Uterus (tissue), 2 donors: Measurements from ENCODE around the gene WWP2.
"Not testable (repeated sequence)": the region's sequence is repeated elsewhere in the genome, so short reads cannot be mapped to it uniquely, and the experiment has no call there.

Experiments
- POLR2A ChIP-seq, 2 donors: fragments of 450-650 bp; IDR thresholded peaks; one replicate each; pipeline ENCODE4 v1.6.1; 2016; ENCODE audit warnings: antibody characterized with exemption in 2 of 2, mild to moderate bottlenecking in 1 of 2, moderate library complexity in 1 of 2
- TF ChIP-seq, protein P1 (sequence below), 4 experiments: fragments of 200-600 bp in 2 of 4; fragments of 450-650 bp in 2 of 4; sonication (generic) in 2 of 4; IDR thresholded peaks; one replicate each; pipeline ENCODE4 v1.5.1; 2016 to 2019; ENCODE audit warnings: antibody characterized with exemption in 4 of 4, mild to moderate bottlenecking in 2 of 4, moderate library complexity in 1 of 4

DNA sequence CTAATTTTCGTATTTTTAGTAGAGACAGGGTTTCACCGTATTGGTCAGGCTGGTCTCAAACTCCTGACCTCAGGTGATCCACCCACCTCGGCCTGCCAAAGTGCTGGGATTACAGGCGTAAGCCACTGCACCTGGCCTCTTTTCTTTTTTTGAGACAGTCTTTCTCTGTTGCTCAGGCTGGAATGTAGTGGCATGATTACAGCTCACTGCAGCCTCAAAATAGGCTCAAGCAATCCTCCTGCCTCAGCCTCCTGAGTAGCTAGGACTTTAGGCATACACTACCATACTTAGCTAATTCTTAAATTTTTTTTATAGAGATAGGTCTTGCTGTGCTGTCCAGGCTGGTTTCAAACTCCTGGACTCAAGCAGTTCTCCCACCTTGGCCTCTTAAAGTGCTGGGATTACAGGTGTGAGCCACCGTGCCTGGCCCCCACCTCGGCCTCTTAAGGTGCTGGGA is 29.3 kb downstream of the WWP2 start:
- TF ChIP-seq, protein P1, sequence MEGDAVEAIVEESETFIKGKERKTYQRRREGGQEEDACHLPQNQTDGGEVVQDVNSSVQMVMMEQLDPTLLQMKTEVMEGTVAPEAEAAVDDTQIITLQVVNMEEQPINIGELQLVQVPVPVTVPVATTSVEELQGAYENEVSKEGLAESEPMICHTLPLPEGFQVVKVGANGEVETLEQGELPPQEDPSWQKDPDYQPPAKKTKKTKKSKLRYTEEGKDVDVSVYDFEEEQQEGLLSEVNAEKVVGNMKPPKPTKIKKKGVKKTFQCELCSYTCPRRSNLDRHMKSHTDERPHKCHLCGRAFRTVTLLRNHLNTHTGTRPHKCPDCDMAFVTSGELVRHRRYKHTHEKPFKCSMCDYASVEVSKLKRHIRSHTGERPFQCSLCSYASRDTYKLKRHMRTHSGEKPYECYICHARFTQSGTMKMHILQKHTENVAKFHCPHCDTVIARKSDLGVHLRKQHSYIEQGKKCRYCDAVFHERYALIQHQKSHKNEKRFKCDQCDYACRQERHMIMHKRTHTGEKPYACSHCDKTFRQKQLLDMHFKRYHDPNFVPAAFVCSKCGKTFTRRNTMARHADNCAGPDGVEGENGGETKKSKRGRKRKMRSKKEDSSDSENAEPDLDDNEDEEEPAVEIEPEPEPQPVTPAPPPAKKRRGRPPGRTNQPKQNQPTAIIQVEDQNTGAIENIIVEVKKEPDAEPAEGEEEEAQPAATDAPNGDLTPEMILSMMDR (IDR thresholded peaks at IDR 0.05) = not testable (repeated sequence)
- not testable (repeated sequence) for TF ChIP-seq POLR2A (IDR thresholded peaks at IDR 0.05)
